GM23338 (cell line): ENCODE results near the gene MAMDC2.

Source experiments
- CREB1 ChIP-seq: fragments of 250-450 bp; sonication (Bioruptor Pico); IDR thresholded peaks from 2 replicates; pipeline ENCODE4 v1.5.0; 2020; ENCODE audit warnings: low read depth, mild to moderate bottlenecking, moderate library complexity
- EZH2 ChIP-seq: fragments of 200-600 bp; sonication (generic); IDR thresholded peaks from one replicate; pipeline ENCODE4 v1.8.0; 2017; ENCODE audit warnings: antibody characterized with exemption, mild to moderate bottlenecking, low read depth; ENCODE audit not compliant: unreplicated experiment
- EZH2phosphoT487 ChIP-seq: fragments of 200-600 bp; sonication (generic); IDR thresholded peaks from one replicate; pipeline ENCODE4 v1.8.1; 2018; ENCODE audit warnings: antibody characterized with exemption; ENCODE audit not compliant: unreplicated experiment
- JUNB ChIP-seq: IDR thresholded peaks from one replicate; pipeline ENCODE4 v1.6.1; 2016; ENCODE audit warnings: antibody characterized with exemption; ENCODE audit not compliant: unreplicated experiment
- NANOG ChIP-seq: IDR thresholded peaks from 2 replicates; pipeline ENCODE4 v1.6.1; 2016; ENCODE audit warnings: antibody characterized with exemption, borderline replicate concordance
- POLR2AphosphoS5 ChIP-seq: IDR thresholded peaks from 2 replicates; pipeline ENCODE4 v1.6.1; 2016; ENCODE audit warnings: antibody characterized with exemption, low read depth
- STAT1 ChIP-seq: IDR thresholded peaks from one replicate; pipeline ENCODE4 v1.6.1; 2016; ENCODE audit warnings: antibody characterized with exemption; ENCODE audit not compliant: unreplicated experiment
- ZNF114 ChIP-seq: fragments of 250-450 bp; sonication (Bioruptor Pico); IDR thresholded peaks from 2 replicates; pipeline ENCODE4 v1.5.0; 2020; ENCODE audit warnings: mild to moderate bottlenecking, moderate library complexity
- ZNF331 ChIP-seq: fragments of 250-450 bp; sonication (Bioruptor Pico); IDR thresholded peaks from 2 replicates; pipeline ENCODE4 v1.5.0; 2020; ENCODE audit warnings: low read depth, mild to moderate bottlenecking, moderate library complexity
- TF ChIP-seq, protein P1 (sequence below), 2 experiments: fragments of 200-600 bp in 1 of 2; sonication (generic) in 1 of 2; conservative IDR thresholded peaks; 2 replicates each; pipeline versions ENCODE4 v1.5.1 to v1.6.1; 2016 to 2017; ENCODE audit warnings: antibody characterized with exemption in 2 of 2, low read depth in 2 of 2, mild to moderate bottlenecking in 2 of 2, moderate library complexity in 1 of 2
- TF ChIP-seq, protein P2 (sequence below): IDR thresholded peaks from 2 replicates; pipeline ENCODE4 v1.6.1; 2016; ENCODE audit warnings: antibody characterized with exemption
- TF ChIP-seq, protein P3 (sequence below): IDR thresholded peaks from one replicate; pipeline ENCODE4 v1.6.1; 2018; ENCODE audit warnings: antibody characterized with exemption; ENCODE audit not compliant: unreplicated experiment

DNA sequence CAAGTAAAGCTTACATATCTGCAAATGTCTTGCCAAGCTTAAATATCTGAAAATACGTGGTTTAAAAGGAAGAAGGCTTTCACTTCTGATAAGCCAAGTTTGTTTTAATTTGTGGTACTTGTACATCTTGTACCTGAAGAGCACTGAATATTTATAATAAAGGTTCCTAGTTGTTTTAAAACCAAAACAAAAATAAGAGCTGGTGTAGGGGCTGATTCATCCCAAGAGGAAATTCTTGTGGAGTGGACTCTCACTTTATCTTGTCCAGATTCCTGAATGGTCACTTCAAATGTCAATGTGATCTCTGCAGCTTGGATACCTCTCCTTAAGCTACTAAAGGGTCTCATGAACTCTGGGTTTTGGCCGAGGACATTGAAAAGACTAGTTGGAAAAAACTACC is 29.5 kb downstream of the MAMDC2 start:
- TF ChIP-seq JUNB (no peak), EZH2phosphoT487 (no peak), ZNF331 (no peak), POLR2AphosphoS5 (no peak), EZH2 (no peak), CREB1 (CRISPR knock-in tag) (no peak), ZNF114 (CRISPR knock-in tag) (no peak), NANOG (no peak), STAT1 (no peak)
- TF ChIP-seq, protein P1, sequence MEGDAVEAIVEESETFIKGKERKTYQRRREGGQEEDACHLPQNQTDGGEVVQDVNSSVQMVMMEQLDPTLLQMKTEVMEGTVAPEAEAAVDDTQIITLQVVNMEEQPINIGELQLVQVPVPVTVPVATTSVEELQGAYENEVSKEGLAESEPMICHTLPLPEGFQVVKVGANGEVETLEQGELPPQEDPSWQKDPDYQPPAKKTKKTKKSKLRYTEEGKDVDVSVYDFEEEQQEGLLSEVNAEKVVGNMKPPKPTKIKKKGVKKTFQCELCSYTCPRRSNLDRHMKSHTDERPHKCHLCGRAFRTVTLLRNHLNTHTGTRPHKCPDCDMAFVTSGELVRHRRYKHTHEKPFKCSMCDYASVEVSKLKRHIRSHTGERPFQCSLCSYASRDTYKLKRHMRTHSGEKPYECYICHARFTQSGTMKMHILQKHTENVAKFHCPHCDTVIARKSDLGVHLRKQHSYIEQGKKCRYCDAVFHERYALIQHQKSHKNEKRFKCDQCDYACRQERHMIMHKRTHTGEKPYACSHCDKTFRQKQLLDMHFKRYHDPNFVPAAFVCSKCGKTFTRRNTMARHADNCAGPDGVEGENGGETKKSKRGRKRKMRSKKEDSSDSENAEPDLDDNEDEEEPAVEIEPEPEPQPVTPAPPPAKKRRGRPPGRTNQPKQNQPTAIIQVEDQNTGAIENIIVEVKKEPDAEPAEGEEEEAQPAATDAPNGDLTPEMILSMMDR (conservative IDR thresholded peaks at IDR 0.05; ENCODE audit: low read depth in 2 of 2), result no peak
- TF ChIP-seq, protein P2, sequence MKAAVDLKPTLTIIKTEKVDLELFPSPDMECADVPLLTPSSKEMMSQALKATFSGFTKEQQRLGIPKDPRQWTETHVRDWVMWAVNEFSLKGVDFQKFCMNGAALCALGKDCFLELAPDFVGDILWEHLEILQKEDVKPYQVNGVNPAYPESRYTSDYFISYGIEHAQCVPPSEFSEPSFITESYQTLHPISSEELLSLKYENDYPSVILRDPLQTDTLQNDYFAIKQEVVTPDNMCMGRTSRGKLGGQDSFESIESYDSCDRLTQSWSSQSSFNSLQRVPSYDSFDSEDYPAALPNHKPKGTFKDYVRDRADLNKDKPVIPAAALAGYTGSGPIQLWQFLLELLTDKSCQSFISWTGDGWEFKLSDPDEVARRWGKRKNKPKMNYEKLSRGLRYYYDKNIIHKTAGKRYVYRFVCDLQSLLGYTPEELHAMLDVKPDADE, result no peak
- TF ChIP-seq, protein P3, sequence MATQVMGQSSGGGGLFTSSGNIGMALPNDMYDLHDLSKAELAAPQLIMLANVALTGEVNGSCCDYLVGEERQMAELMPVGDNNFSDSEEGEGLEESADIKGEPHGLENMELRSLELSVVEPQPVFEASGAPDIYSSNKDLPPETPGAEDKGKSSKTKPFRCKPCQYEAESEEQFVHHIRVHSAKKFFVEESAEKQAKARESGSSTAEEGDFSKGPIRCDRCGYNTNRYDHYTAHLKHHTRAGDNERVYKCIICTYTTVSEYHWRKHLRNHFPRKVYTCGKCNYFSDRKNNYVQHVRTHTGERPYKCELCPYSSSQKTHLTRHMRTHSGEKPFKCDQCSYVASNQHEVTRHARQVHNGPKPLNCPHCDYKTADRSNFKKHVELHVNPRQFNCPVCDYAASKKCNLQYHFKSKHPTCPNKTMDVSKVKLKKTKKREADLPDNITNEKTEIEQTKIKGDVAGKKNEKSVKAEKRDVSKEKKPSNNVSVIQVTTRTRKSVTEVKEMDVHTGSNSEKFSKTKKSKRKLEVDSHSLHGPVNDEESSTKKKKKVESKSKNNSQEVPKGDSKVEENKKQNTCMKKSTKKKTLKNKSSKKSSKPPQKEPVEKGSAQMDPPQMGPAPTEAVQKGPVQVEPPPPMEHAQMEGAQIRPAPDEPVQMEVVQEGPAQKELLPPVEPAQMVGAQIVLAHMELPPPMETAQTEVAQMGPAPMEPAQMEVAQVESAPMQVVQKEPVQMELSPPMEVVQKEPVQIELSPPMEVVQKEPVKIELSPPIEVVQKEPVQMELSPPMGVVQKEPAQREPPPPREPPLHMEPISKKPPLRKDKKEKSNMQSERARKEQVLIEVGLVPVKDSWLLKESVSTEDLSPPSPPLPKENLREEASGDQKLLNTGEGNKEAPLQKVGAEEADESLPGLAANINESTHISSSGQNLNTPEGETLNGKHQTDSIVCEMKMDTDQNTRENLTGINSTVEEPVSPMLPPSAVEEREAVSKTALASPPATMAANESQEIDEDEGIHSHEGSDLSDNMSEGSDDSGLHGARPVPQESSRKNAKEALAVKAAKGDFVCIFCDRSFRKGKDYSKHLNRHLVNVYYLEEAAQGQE, result no peak
